Camera-type eye (tissue), 1 donor: ENCODE measurements around the gene PLCB1. TPM values are rescaled to one million over a fixed set of nuclear protein-coding genes. Genes with fewer than 3 reads are reported as not detected.

Experiments used
- total RNA-seq: library from RNA; depleted of rRNA; stranded (reverse); fragments of >200 nt; gene quantifications from one replicate; pipeline ENCODE4 v1.2.3, GENCODE V29; 2014

The PLCB1 gene
- 46.4 TPM for total RNA-seq

DNA sequence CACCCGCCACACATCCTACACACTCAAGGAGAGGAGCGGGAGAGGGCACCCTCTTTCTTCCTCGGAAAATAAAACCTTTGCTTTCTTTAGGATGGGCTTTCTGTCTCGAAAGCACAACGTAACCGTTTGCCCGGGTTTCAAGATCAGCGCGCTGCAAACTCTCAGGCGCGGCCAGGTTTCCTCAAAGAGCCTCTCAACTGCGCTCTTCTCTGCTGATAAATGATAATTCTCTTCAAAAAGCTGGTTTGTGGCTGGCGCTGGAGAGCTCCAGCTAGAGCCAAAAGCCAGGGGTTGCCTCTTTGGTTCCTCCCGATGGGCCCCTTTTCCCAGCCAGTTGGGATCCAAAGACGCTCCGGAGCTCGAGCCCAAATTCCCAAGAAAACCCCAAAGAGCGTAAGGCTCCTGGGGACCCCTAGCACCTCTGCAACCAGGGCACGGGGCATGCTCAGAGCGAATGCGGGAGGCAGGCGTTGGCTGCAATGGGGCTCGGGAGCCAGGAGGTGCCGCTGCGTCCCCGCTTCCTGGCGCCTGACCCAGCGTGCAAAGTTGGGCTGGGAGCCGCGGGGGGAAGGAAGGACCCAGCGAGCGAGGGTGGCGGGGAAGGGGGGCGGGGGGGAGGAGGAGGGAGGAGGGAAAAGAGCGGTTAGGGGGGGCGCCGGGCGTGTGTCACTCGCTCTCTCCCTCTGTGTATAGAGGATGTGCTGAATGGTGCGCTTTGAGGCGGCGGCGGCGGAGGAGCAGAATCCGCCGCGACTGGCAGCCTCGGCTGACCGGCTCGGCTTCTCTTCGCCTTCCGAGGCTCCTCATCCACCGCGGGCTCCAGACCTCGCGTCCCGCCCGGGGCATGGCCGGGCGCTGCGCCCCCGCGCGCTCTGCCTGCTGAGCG lies at the start of gene PLCB1:
PLCB1 (plus strand) TSS at position 669 of the 886 bp plus-strand sequence. CDS start 386 bp downstream, outside the sequence.

Other genes with a start within 250 kb of the PLCB1 start
- gene HAO1, start 191.8 kb upstream of the PLCB1 start, total RNA-seq: not detected
- gene TMX4, start 112.5 kb upstream of the PLCB1 start, total RNA-seq: 101 TPM